Mesenchymal stem cell (in vitro differentiated cells and primary cell): Measurements from ENCODE around the gene RARB.

Experiments used
- DNase-seq: peaks from one replicate; pipeline ENCODE4 v3.0.0-alpha.2; 2013
- H2AFZ ChIP-seq: one replicate; pipeline ENCODE4 v1.6.1; 2013; ENCODE audit warnings: low read depth, mild to moderate bottlenecking, control low read depth, inconsistent platforms, low read length, moderate library complexity
- H2AK5ac ChIP-seq: 2 replicates; pipeline ENCODE4 v1.6.1; 2013; ENCODE audit warnings: low read length, moderate library complexity, mild to moderate bottlenecking, inconsistent platforms; ENCODE audit not compliant: severe bottlenecking
- H2BK120ac ChIP-seq: one replicate; pipeline ENCODE4 v1.6.1; 2013; ENCODE audit warnings: low read depth, mild to moderate bottlenecking, inconsistent platforms, low read length, moderate library complexity
- H2BK12ac ChIP-seq, 2 experiments: one replicate each; pipeline ENCODE4 v1.6.1; 2013; ENCODE audit warnings: inconsistent platforms in 2 of 2, low read length in 2 of 2, mild to moderate bottlenecking in 2 of 2, moderate library complexity in 2 of 2, control low read depth in 1 of 2
- H2BK15ac ChIP-seq: one replicate; pipeline ENCODE4 v1.6.1; 2013; ENCODE audit warnings: mild to moderate bottlenecking, low read depth, inconsistent platforms; ENCODE audit not compliant: poor library complexity, severe bottlenecking
- H2BK5ac ChIP-seq: 2 replicates; pipeline ENCODE4 v1.6.1; 2013; ENCODE audit warnings: low read depth, mild to moderate bottlenecking, low read length, control low read depth, inconsistent platforms; ENCODE audit not compliant: poor library complexity, severe bottlenecking
- H3K14ac ChIP-seq, 2 experiments: one replicate each; pipeline ENCODE4 v1.6.1; 2013; ENCODE audit warnings: inconsistent platforms in 2 of 2, low read length in 2 of 2, control low read depth in 1 of 2, mild to moderate bottlenecking in 1 of 2, moderate library complexity in 1 of 2
- H3K18ac ChIP-seq, 2 experiments: one replicate each; pipeline ENCODE4 v1.6.1; 2013; ENCODE audit warnings: inconsistent platforms in 2 of 2, low read length in 2 of 2, control low read depth in 1 of 2, low read depth in 1 of 2, mild to moderate bottlenecking in 1 of 2
- H3K23ac ChIP-seq, 2 experiments: one replicate each; pipeline ENCODE4 v1.6.1; 2013; ENCODE audit warnings: inconsistent platforms in 2 of 2, low read length in 2 of 2, mild to moderate bottlenecking in 2 of 2, moderate library complexity in 2 of 2, control low read depth in 1 of 2
- H3K27ac ChIP-seq: 2 replicates; pipeline ENCODE4 v1.5.1; 2013; ENCODE audit warnings: mild to moderate bottlenecking, moderate library complexity, low read length, control low read depth, inconsistent platforms; ENCODE audit not compliant: poor library complexity, severe bottlenecking
- H3K27me3 ChIP-seq, 2 experiments: 2 replicates each; pipeline versions ENCODE4 v1.6.1 to v1.7.0; 2013; ENCODE audit warnings: low read length in 2 of 2, mild to moderate bottlenecking in 2 of 2, moderate library complexity in 2 of 2, control low read depth in 1 of 2, inconsistent platforms in 1 of 2; ENCODE audit not compliant: control insufficient read depth in 1 of 2, insufficient read depth in 1 of 2
- H3K36me3 ChIP-seq, 2 experiments: 2 replicates each; pipeline versions ENCODE4 v1.6.1 to v1.7.0; 2013; ENCODE audit warnings: low read length in 2 of 2, control low read depth in 1 of 2, inconsistent platforms in 1 of 2, low read depth in 1 of 2, mild to moderate bottlenecking in 1 of 2; ENCODE audit not compliant: insufficient read depth in 2 of 2, control insufficient read depth in 1 of 2
- H3K4ac ChIP-seq, 2 experiments: one replicate each; pipeline ENCODE4 v1.6.1; 2013; ENCODE audit warnings: inconsistent platforms in 2 of 2, low read length in 2 of 2, mild to moderate bottlenecking in 2 of 2, moderate library complexity in 2 of 2, control low read depth in 1 of 2, low read depth in 1 of 2
- H3K4me1 ChIP-seq: 2 replicates; pipeline ENCODE4 v1.6.1; 2013; ENCODE audit warnings: low read depth, low read length, control low read depth; ENCODE audit not compliant: control insufficient read depth, insufficient read depth
- H3K4me2 ChIP-seq: 2 replicates; pipeline ENCODE4 v1.6.1; 2013; ENCODE audit warnings: low read length, mild to moderate bottlenecking, inconsistent platforms; ENCODE audit not compliant: poor library complexity, severe bottlenecking
- H3K4me3 ChIP-seq, 2 experiments: 2 replicates each; pipeline versions ENCODE4 v1.5.1 to v1.7.0; 2013; ENCODE audit warnings: low read length in 2 of 2, mild to moderate bottlenecking in 2 of 2, control low read depth in 1 of 2, low read depth in 1 of 2; ENCODE audit not compliant: insufficient read depth in 1 of 2
- H3K79me1 ChIP-seq: replicated peaks from 2 replicates; pipeline ENCODE4 v1.6.1; 2013; ENCODE audit warnings: mild to moderate bottlenecking, control low read depth, low read length, inconsistent platforms; ENCODE audit not compliant: poor library complexity, severe bottlenecking
- H3K9ac ChIP-seq: 2 replicates; pipeline ENCODE4 v1.7.0; 2013; ENCODE audit warnings: mild to moderate bottlenecking, low read length, moderate library complexity
- H3K9me3 ChIP-seq: 2 replicates; pipeline ENCODE4 v1.7.0; 2013; ENCODE audit warnings: mild to moderate bottlenecking, low read length; ENCODE audit not compliant: control insufficient read depth
- H4K8ac ChIP-seq: one replicate; pipeline ENCODE4 v1.6.1; 2013; ENCODE audit warnings: inconsistent platforms, mild to moderate bottlenecking, low read length, moderate library complexity
- H4K91ac ChIP-seq: one replicate; pipeline ENCODE4 v1.6.1; 2013; ENCODE audit warnings: mild to moderate bottlenecking, low read length, inconsistent platforms
- WGBS: methylation state at CpG from one replicate; pipeline ENCODE4 v1.1.7; 2013; ENCODE audit warnings: mixed read lengths; 5-methylcytosine and 5-hydroxymethylcytosine counted together

RARB gene

DNA sequence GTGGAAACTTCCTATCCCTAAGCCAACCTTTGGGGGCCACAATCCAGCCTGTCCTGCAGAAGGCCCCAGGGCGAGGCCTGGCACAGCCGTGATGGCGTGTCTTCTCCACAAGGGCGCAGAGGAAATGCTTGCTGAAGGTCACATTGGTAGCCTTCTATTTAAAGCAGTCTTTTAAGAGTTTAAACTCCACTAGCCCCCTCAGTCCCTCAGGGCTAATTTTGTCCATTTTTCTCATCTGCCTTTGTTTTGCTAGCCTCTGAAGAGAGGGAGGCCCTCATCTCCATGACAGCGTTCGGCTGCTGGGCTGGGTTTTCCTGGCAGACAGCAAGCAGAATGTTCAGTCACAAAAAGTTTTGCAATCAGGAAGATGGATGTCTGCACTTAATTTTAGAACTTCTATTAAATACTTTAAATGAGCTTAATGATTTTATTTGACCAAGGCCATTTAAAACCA is 40.8 kb downstream of the RARB start:
- Histone ChIP-seq H3K14ac (no peak overlapping the region), H3K9me3 (no peaks in the 10 kb centered on the region), H3K4ac (peak overlapping the region in 1 of 2 experiments; percentile 65), H4K91ac (peak overlapping the region; percentile 92), H3K18ac (peak overlapping the region; percentile 44 to 83), H3K9ac (peak overlapping the region; percentile 61), H2BK120ac (peak overlapping the region; percentile 77), H2AK5ac (no peak overlapping the region), H3K79me1 (no peaks in the 10 kb centered on the region), H3K27ac (no peak overlapping the region), H3K4me3 (no peak overlapping the region), H2AFZ (peak overlapping the region; percentile 20), H2BK5ac (no peak overlapping the region), H3K36me3 (no peaks in the 10 kb centered on the region), H4K8ac (peak overlapping the region; percentile 96), H3K23ac (no peak overlapping the region), H3K4me1 (no peaks in the 10 kb centered on the region), H2BK12ac (peak overlapping the region; percentile 37 to 75), H3K27me3 (no peaks in the 10 kb centered on the region), H3K4me2 (no peak overlapping the region), H2BK15ac (no peak overlapping the region)
- peak; percentile 85 for DNase-seq
- WGBS: 31% methylated on average over 5 of the region's 6 CpGs

DNA sequence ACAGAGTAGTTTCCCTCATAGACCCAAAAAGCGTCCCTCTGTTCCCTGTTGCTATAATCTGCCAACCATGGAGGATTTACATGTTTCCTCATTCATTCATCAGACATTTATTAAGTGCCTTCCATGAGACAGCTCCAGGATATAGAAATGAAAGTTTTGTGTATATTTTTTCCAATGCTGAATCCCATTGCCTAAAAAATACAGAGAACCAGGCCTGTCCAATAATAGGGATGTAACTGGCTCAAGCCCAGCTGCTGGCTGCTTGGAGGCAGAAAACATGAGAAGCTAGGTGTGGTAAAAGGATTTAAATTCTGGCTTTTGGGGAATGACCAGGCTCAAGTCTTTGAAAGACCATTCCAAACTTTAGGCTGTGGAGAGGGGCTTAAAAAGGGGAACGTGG is 41.5 kb downstream of the RARB start:
- H2AK5ac ChIP-seq: no peak overlapping the region
- H3K27me3 ChIP-seq: no peaks in the 10 kb centered on the region
- no peaks in the 10 kb centered on the region for H3K79me1 ChIP-seq
- peak overlapping the region; percentile 76 to 95 for H3K4ac ChIP-seq
- H3K14ac ChIP-seq: no peak overlapping the region
- H4K8ac ChIP-seq: no peak overlapping the region
- no peak overlapping the region for H3K27ac ChIP-seq
- no peak overlapping the region for H2BK5ac ChIP-seq
- H2AFZ ChIP-seq: no peak overlapping the region
- peak overlapping the region; percentile 1 for H2BK120ac ChIP-seq
- H3K4me2 ChIP-seq: no peak overlapping the region
- H3K18ac ChIP-seq: peak overlapping the region; percentile 82 to 90
- H4K91ac ChIP-seq: peak overlapping the region; percentile 80
- H2BK12ac ChIP-seq: peak overlapping the region; percentile 94 to 97
- H3K4me1 ChIP-seq: no peaks in the 10 kb centered on the region
- no peaks in the 10 kb centered on the region for H3K9me3 ChIP-seq
- H2BK15ac ChIP-seq: no peak overlapping the region
- H3K23ac ChIP-seq: no peak overlapping the region
- H3K4me3 ChIP-seq: no peak overlapping the region
- DNase-seq: no peak
- WGBS: 84% methylated on average over 2 of the region's 2 CpGs
- peak overlapping the region; percentile 61 for H3K9ac ChIP-seq
- no peaks in the 10 kb centered on the region for H3K36me3 ChIP-seq

DNA sequence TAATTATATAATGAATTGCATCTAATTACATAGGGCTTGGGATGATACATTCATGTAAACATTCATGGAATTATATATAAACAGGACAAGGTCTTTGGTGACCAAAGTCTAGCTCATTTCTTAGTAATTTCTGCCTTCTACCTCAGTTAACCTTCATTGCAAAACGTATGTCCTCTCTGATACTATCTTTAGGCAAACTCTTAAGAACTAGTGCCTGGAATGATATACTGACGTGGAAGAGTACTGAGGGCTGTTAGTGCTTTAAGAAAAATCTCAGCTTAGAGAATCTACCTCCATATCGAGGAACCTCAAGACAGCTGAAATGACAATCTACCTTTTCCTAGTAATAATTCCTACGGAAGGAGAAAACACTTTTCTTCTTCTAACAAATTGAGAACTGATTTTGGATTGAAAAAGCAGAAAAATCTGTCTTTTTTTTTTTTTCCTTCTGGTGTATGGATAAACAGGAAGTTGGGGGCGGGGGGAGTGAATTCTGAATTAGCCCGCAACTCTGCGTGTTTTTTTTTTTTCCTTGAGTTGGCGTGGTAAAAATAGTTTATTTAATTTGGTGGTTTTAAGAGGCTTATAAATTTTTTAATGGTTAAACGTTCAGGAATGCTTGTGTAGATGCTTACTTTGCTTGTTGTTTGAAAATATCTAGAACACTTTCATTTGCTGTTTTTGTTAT is 43.2 kb downstream of the RARB start:
- H2BK5ac ChIP-seq: no peak overlapping the region
- H4K8ac ChIP-seq: no peak overlapping the region
- no peaks in the 10 kb centered on the region for H3K36me3 ChIP-seq
- WGBS: 0% methylated on average over 3 of the region's 9 CpGs
- no peaks in the 10 kb centered on the region for H3K9me3 ChIP-seq
- H2AFZ ChIP-seq: no peak overlapping the region
- H3K27me3 ChIP-seq: no peaks in the 10 kb centered on the region
- no peaks in the 10 kb centered on the region for H3K4me1 ChIP-seq
- no peak overlapping the region for H3K23ac ChIP-seq
- no peak overlapping the region for H3K9ac ChIP-seq
- no peak overlapping the region for H2BK15ac ChIP-seq
- no peak overlapping the region for H3K4ac ChIP-seq
- H2AK5ac ChIP-seq: no peak overlapping the region
- DNase-seq: peak; percentile 92
- H2BK120ac ChIP-seq: no peak overlapping the region
- H3K27ac ChIP-seq: no peak overlapping the region
- no peak overlapping the region for H2BK12ac ChIP-seq
- no peak overlapping the region for H4K91ac ChIP-seq
- no peak overlapping the region for H3K4me2 ChIP-seq
- no peak overlapping the region for H3K14ac ChIP-seq
- no peak overlapping the region for H3K18ac ChIP-seq
- H3K4me3 ChIP-seq: no peak overlapping the region
- H3K79me1 ChIP-seq: no peaks in the 10 kb centered on the region

DNA sequence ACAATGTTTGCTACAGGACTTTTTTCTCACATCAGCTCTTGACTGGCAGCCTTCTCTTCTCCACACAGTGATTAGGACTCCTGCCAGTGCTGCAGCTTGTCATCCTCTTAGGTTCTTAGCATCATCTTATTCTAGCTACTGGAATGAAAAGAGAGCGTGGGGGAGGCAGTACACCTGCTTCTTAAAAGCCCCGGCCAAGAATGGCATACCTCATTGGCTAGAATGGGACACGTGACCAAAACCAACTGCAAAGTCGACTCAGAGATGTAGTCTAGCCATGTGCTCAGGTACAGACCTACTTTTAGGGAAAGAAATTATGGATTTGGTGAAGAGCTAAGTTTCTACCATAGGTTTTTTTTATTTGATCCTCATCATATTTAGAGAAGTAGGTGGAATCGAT is 44.1 kb downstream of the RARB start:
- H4K91ac ChIP-seq: no peak overlapping the region
- H3K18ac ChIP-seq: peak overlapping the region; percentile 37 to 78
- no peak overlapping the region for H3K27ac ChIP-seq
- no peaks in the 10 kb centered on the region for H3K9me3 ChIP-seq
- H2AK5ac ChIP-seq: no peak overlapping the region
- no peak overlapping the region for H2BK5ac ChIP-seq
- no peaks in the 10 kb centered on the region for H3K27me3 ChIP-seq
- peak overlapping the region; percentile 27 for H2BK120ac ChIP-seq
- no peaks in the 10 kb centered on the region for H3K79me1 ChIP-seq
- no peaks in the 10 kb centered on the region for H3K36me3 ChIP-seq
- peak overlapping the region; percentile 69 for H4K8ac ChIP-seq
- no peak overlapping the region for H3K9ac ChIP-seq
- no peak overlapping the region for H3K4me2 ChIP-seq
- H2BK12ac ChIP-seq: peak overlapping the region; percentile 59 to 77
- no peak overlapping the region for H3K4me3 ChIP-seq
- 97% methylated on average over 4 of the region's 5 CpGs for WGBS
- peak overlapping the region; percentile 83 for H2BK15ac ChIP-seq
- peak overlapping the region; percentile 40 to 59 for H3K4ac ChIP-seq
- H2AFZ ChIP-seq: no peak overlapping the region
- H3K14ac ChIP-seq: no peak overlapping the region
- DNase-seq: no peak
- no peak overlapping the region for H3K23ac ChIP-seq
- H3K4me1 ChIP-seq: no peaks in the 10 kb centered on the region
